OCI-LY7 (cell line): ENCODE data around the gene EIF4A2.

Experiments
- EZH2phosphoT487 ChIP-seq: fragments of 200-600 bp; sonication (generic); IDR thresholded peaks from 2 replicates; pipeline ENCODE4 v1.6.1; 2018; ENCODE audit warnings: low read depth, borderline replicate concordance, mild to moderate bottlenecking, mixed run types, antibody characterized with exemption, low read length, moderate library complexity, mixed read lengths
- TF ChIP-seq, protein P1 (sequence below): fragments of 200-600 bp; sonication (generic); conservative IDR thresholded peaks from 2 replicates; pipeline ENCODE4 v1.5.1; 2014; ENCODE audit warnings: mild to moderate bottlenecking, antibody characterized with exemption, low read length, moderate library complexity, mixed read lengths

DNA sequence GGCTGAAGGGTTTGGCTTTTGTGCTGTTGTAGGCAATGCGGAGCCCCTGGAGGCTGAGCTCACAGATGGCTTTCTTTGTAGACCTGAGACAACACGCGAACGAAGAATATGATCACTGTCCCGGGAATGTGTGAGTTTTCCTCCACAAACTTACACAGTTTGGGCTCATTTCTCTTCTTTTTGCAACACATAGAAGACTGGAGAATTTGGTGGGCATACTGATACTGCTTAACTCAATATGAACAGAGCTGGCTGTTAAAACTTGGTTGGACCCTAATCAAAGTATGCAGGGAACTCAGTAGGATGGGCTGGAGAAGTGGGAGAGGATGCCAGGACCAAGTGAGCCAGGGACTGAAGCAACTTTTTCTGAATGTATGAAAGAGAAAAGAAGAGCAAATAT lies 35.1 kb downstream of the EIF4A2 start:
- TF ChIP-seq, protein P1, sequence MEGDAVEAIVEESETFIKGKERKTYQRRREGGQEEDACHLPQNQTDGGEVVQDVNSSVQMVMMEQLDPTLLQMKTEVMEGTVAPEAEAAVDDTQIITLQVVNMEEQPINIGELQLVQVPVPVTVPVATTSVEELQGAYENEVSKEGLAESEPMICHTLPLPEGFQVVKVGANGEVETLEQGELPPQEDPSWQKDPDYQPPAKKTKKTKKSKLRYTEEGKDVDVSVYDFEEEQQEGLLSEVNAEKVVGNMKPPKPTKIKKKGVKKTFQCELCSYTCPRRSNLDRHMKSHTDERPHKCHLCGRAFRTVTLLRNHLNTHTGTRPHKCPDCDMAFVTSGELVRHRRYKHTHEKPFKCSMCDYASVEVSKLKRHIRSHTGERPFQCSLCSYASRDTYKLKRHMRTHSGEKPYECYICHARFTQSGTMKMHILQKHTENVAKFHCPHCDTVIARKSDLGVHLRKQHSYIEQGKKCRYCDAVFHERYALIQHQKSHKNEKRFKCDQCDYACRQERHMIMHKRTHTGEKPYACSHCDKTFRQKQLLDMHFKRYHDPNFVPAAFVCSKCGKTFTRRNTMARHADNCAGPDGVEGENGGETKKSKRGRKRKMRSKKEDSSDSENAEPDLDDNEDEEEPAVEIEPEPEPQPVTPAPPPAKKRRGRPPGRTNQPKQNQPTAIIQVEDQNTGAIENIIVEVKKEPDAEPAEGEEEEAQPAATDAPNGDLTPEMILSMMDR, result no peak
- no peak for TF ChIP-seq EZH2phosphoT487
